ENCODE data around the gene PBRM1. TPM values are rescaled to one million over a fixed set of nuclear protein-coding genes. Genes with fewer than 3 reads are reported as not detected.

The PBRM1 gene
- total and polyA plus RNA-seq, 2 of the 8 experiments (the other 6 are each of a cell fraction or from before 2014, with no cell fraction given) = 19.3 to 65.8 TPM

DNA sequence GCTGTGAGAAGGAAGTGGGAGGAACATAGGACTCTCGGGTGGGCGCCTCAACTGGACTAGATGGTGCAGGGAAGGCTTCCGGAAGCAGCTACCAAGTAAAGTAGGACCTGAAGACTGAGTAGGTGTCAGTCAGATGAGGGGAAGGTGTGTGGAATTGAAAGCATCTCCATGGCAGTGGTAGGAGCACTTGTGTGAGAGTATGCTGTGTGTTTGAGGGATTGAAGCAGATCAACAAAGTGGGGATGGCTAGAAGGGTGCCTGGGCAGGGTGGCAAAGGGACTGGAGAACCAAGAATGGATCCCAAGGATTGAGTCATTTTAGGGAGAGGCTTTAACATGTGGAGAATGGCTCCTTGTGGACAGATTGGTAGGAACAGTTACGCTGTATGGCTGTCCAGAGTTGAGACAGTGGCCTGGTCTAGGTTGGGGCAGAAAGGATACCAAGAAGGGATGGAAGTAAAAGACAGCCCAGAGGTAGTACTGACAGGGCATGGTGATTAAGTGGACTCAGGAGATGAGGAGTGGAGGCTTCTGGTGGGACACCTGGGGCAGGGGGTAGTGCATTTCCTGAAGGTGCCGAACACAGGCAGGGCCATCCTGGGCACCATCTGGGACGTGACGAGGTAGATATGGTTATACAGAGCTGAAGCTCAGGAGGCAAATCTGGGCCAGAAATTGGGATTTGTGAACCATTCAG, 147.8 kb downstream of the PBRM1 start (continued):
- TF ChIP-seq, protein P1, sequence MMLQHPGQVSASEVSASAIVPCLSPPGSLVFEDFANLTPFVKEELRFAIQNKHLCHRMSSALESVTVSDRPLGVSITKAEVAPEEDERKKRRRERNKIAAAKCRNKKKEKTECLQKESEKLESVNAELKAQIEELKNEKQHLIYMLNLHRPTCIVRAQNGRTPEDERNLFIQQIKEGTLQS (IDR thresholded peaks at IDR 0.05; ENCODE audit: insufficient read depth, low read depth, low read length) = no peak
- no peak for TF ChIP-seq SP4 (IDR thresholded peaks at IDR 0.05; ENCODE audit: low read length)

Data from H1 (cell line).